GM18498 (cell line): Measurements from ENCODE around the gene TECTA.
"Not testable (repeated sequence)": the region's sequence is repeated elsewhere in the genome, so short reads cannot be mapped to it uniquely, and the experiment has no call there.

Experiments
- ATAC-seq: cut with Tn5 transposase; IDR thresholded peaks from one replicate; pipeline ENCODE4 v1.9.1; 2021; ENCODE audit warnings: mild to moderate bottlenecking, moderate library complexity; ENCODE audit not compliant: unreplicated experiment

The TECTA gene

DNA sequence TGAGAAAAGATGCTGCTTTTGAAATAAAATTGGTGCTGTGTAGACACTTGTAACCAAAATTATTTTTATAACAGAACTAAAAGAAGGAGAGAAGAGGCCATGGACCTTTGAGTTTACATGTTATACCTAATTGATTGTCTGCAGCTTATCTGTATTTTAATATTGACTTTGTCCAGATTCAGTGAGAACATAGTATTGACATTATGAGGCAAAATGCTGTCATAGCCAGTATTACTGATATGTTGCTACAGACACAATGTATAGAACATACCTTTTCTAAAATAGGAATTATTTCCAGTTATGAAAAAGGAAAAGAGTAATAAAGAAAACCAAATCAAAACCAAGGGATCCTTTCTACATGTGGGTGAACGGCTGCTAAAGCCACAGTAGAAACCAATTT lies 11.5 kb upstream of the TECTA start:
- no peak for ATAC-seq

DNA sequence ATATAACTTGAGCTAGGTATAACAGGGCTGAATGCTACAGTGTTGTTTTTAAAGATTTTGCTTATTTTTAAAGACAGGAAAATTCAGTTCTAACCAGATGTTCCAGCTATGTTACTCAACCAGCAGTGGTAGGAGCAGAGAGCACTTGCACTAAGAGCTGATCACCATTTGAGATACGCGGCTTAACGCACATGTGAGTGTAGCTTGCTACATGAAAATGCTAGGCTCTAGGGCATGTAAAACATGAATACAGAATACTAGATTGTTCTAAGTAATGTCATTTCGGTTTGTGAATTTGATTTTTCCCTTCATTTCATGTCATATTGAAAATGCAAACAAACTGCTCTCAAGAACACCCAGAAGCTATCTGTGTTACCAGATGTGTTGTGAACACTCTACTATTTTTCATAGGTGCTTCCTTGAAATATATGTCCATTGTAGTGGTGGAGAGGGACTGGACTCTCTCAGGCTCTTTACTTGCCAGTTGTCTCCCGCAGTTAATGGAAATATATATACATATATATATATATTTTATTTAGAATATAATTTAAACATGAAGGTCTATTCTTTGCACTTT lies 10.8 kb upstream of the TECTA start:
- no peak for ATAC-seq

DNA sequence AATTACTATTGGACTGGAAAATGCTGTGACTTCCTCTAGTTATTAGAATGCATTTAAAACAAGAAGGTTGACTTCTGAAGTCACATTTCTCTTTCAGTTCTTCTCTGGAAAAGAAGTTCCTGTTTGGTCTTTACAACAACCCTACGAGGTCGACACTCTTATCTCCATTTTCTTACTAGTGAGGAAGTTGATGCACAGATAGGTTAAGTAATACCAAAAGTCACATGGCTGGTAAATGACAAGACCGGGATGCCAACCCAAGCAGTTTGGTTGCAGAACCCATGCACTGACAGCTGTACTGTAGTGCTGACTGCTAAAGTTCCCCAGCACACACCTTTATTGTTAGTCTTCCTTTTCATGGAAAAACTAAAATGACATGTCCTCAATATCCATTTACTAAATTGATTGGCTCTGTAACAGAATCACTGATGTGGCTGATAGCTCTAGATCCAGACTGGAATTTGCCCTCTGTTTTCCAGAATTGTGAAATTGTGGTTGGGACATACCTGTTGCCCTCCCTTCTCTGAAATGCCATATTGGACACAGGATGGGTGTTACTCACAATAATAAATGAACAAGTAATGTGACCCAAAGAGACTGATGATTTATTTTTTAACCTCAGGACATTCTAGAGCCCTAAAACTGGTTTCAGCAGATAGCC lies 9.4 kb upstream of the TECTA start:
- ATAC-seq, result no peak

DNA sequence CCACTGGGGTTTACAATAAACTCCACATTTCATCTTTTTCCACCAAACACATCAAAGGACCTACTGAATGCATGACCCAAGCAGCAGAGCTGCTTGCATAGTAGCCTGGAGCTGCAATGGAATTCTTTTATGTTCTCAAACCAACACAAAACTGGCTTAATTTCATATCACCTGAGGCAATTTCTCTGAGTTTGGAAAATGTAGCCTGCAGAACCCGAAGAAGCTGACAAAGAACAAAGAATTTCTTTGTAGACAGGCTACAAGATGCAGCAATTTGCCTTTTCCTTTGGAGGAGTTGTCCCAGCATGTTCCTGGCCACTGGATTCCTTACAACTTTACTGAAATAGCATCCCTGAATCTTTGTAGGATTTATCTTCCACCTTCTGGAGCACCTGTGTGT lies 5.5 kb upstream of the TECTA start:
- no peak for ATAC-seq

DNA sequence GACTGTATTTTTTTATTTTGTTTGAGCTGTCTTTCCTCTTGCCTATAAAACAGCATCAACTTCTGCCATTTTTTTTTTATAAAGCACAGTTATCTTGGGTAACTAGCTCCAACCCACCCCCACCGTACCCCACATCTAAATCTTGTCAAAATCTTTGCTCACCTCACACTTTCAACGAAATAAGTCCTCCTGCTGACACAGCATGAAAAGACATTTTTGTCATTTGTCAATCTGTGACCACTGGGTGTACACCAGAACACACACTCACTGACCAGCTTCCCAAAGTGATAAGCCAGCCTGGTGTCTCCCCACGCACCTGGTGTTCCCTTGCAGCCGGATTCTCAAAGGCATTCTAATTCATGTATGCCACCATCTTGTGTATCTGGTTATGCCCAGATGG lies 1.7 kb upstream of the TECTA start:
- no peak for ATAC-seq

DNA sequence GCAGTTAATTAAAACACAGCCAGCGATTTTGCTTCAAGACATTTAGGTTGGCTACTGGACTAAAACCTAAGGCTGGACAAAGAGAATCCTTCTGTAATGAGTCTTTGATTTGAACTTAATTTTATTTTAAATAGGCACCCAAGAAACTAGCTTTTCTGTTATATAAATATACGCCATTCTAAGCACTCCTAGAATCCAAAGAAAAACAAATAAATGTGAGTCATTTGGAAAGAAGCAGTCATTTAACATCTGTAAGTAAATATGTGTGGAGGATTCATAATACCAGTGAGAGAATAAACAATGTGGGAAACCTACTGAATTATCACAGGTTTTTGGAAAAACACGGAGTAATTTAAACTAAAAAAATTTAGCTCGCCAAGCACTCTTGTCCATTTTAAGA lies 1.2 kb upstream of the TECTA start:
- ATAC-seq, result no peak

DNA sequence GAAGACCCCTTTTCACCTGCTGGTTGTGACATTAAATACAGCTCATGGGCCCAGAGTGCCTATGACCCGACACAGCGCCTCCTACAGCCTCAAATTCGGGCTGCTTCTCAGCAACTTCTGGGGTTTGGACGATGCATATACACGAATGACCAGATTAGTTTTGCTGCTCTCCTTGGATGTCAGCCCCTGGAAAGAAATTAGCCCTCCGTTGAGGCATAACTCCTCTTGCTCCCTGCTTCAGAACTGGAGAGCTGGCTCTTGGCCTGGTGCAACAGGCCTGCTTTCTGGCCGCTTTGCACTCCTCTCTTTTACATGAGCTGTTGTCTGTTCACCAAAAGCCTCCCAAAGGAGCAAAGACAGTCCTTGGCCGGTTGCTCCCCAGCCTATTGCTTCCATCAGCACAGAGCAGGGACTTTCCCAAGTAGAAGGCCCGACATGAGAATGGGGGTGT lies 3.3 kb downstream of the TECTA start:
- no peak for ATAC-seq

DNA sequence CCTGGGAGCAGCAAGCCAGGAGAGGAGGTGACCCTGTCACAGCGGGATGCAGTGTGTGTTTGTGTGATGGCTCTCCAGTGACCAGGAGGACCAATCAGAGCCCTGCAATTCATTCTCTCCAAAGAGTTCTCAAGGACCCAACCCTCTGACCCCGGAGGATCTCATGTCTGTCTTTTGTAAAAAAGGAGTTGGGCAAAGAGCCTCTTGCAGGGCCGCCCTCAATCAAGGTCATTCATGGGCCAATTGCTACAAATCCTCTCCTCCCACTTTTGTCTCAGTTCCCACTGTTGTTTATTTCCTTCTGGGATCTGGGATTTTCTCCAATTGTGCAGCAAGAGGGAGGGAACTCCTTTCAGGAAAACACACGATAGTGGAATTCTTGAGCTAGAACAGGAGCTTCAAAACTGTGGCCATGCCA lies 4.0 kb downstream of the TECTA start:
- ATAC-seq, result no peak

DNA sequence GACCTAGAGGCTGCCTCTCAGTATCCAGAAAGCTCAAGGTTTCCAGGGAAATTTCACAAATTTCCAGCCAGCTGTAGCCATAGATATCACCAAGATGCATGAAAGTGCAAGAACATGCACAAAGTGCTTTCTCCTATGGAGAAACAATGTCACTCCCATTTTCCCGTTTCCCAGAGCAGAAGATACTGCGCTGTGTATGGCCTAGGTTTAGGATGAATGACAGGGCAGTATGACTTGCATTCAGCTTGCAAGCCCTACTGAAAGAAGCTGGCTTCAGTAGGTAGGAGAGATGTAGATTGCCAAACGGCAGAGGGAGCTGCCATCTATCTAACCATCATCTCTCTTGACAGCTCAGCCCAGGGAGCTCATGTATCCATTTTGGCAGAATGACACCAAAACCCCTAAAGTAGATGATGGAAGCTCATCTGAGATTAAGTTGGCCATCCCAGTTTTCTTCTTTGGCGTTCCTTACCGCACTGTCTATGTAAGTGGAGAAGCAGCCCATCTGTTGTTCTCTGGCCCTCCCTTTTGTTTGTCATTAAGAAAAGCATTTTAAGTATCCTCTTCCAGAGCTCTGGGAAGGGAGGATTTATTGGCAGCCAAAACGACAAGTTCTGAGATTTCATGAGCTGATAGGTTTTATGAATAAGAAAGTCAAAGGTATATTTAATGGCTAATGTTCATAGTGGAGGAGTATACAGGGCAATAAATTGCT lies 4.6 kb downstream of the TECTA start:
- ATAC-seq, result no peak

DNA sequence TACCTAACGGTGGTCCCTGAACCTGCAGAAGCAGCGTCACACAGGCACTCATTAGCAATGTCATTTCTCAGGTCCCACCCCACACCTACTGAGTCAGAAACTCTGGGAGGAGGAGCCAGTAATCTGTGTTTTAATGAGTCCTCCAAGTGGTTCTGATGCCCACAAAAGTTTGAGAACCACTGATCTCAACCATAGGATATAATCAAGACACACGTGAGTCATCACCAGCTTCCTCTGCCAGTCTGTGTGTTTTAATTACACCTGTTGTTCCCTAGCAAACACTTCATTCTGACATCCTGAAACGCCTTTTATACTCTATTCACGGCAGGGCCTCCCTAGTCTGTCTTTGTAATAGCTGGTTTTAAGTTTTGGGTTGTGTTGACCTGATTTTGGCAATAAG lies 5.8 kb downstream of the TECTA start:
- ATAC-seq, result no peak

DNA sequence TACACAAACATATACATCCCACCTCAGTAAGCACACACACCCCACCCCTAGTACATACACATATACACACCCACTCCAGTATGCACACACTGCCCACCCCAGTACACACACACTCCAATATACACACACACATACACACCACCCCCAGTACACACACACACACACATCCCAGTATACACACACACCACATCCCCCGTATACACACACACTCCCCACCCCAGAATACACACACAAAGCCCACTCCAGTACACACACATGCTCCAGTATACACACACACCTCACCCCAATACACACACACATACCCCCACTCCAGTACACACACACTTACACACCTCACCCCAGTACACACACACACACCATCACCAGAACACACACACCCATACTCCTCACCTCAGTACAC lies 7.4 kb downstream of the TECTA start:
- no peak for ATAC-seq

DNA sequence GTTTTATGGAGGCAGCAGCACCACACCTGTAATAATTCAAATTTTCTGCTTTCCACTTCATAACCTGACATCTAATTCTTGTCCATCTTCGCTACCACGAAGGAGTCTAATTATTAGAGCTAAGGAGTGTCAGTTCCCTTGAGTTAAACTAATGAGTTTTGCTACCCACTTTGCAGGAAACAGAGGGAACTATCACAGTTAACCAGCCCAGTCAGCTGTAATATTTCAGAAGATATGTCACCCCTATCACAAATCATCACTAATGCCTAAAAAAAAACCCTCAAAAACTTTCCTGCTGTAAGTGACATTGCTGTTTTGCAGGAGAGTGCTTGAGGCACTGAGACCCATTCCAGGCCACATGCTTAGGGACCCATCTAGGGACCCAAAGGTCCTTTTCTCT lies 8.4 kb downstream of the TECTA start:
- ATAC-seq, result no peak

DNA sequence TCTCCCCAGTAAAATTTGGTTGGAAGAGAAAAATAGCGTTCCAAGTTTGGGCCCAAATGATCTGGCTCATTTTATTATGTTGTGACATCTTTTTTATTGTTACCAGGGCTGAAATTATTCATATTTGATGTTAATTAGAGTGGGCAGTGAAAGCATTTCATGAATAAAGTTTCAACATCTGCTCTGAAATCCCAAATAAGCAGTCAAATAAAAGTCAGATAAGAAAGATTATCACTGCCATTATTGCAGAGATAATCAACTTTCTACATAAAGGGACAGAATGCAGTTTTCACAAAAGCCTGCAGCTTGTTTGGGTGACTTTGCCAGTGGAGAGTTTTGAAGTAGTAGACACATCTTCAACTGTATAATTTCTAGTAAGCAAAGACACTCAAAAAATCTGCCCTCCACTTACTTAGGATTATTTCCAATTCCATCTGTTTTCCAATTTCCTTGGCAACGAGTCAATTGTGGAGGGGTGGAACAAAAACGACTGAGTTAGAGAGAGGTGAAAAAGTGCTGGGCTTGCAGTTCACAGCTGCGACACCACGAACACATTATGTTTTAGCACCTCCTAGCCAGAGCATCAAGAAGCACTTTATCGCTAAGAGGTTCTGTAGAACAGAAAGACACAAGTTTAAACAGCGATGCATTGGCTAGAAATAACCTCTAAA lies 9.0 kb downstream of the TECTA start:
- ATAC-seq, result no peak

DNA sequence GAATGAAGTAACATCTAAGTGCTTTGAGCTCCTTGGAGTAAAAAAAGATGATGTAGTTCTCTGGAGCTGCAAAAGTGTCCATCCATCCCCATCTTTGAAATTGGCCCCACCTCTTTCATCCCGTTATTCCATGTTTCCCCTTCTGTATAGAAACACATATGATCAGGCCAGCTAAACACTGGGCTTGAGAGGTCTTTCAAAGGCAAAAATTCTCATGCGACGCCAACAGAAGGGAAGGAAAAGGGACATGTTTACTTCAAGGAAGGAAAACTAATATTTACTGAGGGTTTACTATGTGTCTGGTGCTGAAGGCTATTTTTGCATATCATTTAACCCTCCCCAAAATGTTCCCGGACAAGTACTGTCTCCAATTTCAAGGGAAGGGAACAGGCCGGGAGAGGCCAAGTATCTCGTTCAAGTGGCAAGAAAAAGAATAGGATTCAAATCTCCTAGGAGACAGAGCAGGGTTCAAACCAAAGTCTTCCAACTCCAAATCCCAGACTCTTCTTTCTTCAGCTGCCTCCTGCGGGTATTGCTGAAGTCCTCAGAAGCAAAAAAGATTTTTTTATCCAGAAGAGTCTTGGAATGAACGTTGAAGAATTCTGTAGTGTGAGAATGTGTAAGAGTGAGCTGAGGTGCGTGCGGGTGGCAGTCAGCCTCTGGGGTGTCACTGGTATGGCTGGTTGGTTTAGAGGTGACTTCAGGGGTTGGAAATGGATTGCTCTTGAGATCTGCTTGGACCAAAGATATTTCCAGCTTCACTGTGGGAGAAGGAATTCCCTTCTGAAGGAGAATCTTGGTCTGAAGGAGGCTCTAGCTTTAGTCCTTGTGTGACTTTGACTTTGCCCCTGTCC lies 10.1 kb downstream of the TECTA start:
- no peak for ATAC-seq

DNA sequence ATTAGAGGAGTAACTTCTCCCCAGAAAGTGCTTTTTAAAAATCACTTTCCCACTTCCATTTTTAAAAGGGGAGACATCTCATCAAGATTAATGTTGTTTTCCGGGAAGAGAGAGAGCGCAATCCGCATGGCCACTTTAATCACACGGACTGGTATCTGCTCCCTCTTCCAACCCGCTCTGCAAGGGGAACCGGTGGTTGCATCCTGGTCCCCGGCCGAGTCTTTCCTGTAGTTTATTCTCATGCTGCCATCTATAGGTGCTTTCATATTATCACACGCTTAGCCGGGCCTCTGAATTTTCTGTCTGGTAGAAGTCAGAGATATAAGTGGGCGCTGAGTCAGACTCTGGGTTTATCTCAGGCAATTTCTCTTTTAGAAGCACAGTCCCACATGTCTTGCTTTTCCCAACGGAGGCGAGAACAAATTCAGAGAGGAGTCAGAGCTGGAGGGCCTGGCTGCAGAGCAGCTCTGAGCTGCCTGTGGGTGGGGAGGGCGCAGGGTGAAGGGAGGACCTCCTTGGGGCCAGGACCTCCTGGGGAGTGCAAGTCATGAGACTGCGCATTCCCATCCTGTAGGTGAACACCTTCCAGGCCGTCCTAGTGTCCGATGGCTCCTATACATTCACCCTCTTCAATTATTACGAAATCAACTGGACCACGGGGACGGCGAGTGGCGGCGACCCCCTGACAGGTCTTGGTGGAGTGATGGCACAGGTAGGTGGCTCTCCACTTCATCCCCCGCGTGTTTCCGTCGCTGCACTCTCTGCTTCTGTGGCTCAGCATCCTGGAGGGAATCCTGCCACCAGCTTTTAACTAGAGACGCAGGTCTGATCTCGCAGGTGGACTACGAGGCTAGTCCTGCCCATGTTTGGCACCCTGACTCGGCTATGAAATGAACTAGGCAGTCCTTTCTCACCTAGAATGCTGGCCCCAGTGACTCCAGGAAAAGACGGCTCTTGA lies 11.7 kb downstream of the TECTA start:
- ATAC-seq, result no peak

DNA sequence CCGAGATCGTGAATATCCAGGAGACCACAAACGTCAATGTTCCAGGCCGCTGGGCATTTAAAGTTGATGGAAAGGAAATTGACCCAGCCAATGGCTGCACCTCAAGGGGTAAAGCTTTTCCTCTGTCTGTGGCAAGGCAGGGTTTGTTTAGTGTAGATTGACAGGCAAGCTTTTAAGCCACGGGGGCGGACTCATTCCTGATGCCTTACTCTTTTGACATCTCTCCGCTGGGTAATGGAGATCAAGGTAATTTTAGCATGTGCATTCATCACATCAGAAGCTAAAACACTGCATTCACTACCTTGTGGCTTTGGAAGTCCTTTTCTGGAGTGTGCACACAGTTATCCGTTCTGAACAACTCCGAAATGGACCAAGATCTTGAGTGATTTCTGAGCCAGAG lies 12.6 kb downstream of the TECTA start:
- no peak for ATAC-seq

DNA sequence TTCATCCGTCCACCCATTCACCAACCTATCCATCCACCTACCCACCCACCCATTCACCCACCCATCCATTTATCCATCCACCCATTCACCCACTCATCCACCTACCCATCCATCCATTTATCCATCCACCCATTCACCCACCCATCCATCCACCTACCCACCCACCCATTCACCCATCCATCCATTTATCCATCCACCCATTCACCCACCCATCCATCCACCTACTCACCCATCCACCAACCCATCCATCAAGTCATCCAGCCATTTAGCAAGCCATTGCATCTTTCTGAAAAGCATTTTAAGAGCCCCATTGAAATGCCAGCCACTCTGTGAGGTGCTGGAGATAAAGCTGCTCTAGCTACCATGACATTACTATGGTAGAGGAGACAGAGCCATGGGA lies 14.0 kb downstream of the TECTA start:
- not testable (repeated sequence) for ATAC-seq

DNA sequence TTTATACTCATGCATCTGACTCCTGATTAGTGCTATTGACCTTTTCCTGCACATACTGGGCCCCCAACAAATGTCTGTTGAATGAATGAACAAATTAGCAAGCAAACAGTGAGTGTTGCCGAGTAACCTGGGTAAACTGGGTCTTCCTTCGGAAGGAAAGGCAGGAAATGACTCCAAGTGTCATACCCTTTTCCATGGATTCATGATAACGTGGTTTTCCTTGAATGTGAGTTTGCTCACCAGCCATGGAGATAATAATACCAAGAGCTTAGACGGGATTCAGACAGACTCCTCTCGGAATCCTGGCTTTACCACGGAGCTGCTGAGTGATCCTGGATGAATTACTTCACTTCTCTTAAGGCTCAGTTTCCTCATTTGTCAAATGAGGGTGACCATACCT lies 16.7 kb downstream of the TECTA start:
- no peak for ATAC-seq

DNA sequence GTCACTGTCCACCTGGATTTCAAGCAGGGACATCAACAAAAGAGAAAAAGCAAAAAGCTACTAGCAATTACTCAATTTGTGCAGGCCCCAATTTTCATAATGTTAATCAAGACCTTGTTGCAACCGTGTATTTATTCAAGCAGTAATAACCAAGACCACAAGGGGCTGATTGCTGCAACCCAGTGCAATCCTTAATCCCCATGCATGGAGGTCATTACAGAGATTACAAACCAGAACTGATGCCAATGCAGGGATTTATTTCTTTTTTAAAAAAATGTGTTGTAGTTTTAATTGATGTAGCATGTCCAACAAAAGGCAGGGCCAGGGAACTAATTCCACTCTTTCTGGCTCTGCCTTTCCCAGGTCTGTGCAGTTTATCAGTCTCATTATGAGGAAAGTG lies 18.4 kb downstream of the TECTA start:
- ATAC-seq, result no peak

DNA sequence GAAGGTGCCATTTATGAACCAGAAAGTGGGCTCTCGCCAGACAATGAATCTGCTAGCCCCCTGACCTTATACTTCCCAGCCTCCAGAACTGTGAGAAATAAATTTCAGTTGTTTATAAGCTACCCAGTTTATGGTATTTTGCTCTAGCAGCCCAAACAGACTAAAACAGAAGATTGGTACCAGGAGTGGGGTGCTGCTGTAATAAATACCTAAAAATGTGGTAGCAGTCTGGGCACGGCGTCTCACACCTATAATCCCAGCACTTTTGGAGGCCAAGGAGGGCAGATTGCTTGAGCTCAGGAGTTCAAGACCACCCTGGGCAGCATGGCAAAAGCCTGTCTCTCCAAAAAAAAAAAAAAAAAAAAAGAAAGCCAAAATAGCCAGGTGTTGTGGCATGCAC lies 21.3 kb downstream of the TECTA start:
- ATAC-seq, result no peak
